Loucy (cell line): ENCODE measurements around the gene AQP7.

ENCODE experiments used
- H2AFZ ChIP-seq: fragments of 200-600 bp; sonication (generic); 2 replicates; pipeline ENCODE4 v1.6.0; 2016; ENCODE audit warnings: antibody characterized with exemption, mild to moderate bottlenecking, low read length, moderate library complexity
- H3F3A ChIP-seq: fragments of 200-600 bp; 2 replicates; pipeline ENCODE4 v1.6.0; 2016; ENCODE audit warnings: antibody characterized with exemption, low read depth, mild to moderate bottlenecking
- H3K27me3 ChIP-seq: fragments of 200-600 bp; sonication (generic); 2 replicates; pipeline ENCODE4 v1.6.1; 2014; ENCODE audit warnings: low read length, mild to moderate bottlenecking; ENCODE audit not compliant: insufficient read depth, poor library complexity, severe bottlenecking
- H3K36me3 ChIP-seq: fragments of 200-600 bp; sonication (generic); 2 replicates; pipeline ENCODE4 v1.6.1; 2016; ENCODE audit warnings: low read length; ENCODE audit not compliant: insufficient read depth
- H3K4me1 ChIP-seq: fragments of 200-600 bp; sonication (generic); 2 replicates; pipeline ENCODE4 v1.5.1; 2014; ENCODE audit warnings: low read length, mild to moderate bottlenecking; ENCODE audit not compliant: insufficient read depth, poor library complexity, severe bottlenecking
- H3K4me2 ChIP-seq: fragments of 200-600 bp; sonication (generic); 2 replicates; pipeline ENCODE4 v1.6.0; 2014; ENCODE audit warnings: antibody characterized with exemption, low read length, low read depth, mild to moderate bottlenecking; ENCODE audit not compliant: poor library complexity, severe bottlenecking
- H3K4me3 ChIP-seq: fragments of 200-600 bp; sonication (generic); 2 replicates; pipeline ENCODE4 v1.5.1; 2014; ENCODE audit warnings: low read length, mild to moderate bottlenecking, mixed read lengths; ENCODE audit not compliant: poor library complexity, severe bottlenecking
- H3K79me2 ChIP-seq: fragments of 200-600 bp; sonication (generic); 2 replicates; pipeline ENCODE4 v1.6.1; 2014; ENCODE audit warnings: low read length; ENCODE audit not compliant: insufficient read depth
- H3K9ac ChIP-seq: fragments of 200-600 bp; sonication (generic); 2 replicates; pipeline ENCODE4 v1.6.0; 2014; ENCODE audit warnings: mild to moderate bottlenecking, low read depth, low read length, moderate library complexity; ENCODE audit not compliant: poor library complexity, severe bottlenecking
- H3K9me2 ChIP-seq: fragments of 200-600 bp; sonication (generic); replicated peaks from 2 replicates; pipeline ENCODE4 v1.6.1; 2016; ENCODE audit warnings: low read depth, low read length, mixed read lengths
- H3K9me3 ChIP-seq: fragments of 200-600 bp; sonication (generic); 2 replicates; pipeline ENCODE4 v1.6.1; 2014; ENCODE audit warnings: mild to moderate bottlenecking, antibody characterized with exemption, low read length, low read depth; ENCODE audit not compliant: insufficient read depth
- H4K20me1 ChIP-seq: fragments of 200-600 bp; sonication (generic); 2 replicates; pipeline ENCODE4 v1.6.0; 2014; ENCODE audit warnings: antibody characterized with exemption, low read length, mild to moderate bottlenecking; ENCODE audit not compliant: insufficient read depth, poor library complexity, severe bottlenecking
- EZH2phosphoT487 ChIP-seq: fragments of 200-600 bp; IDR thresholded peaks from 2 replicates; pipeline ENCODE4 v1.6.1; 2018; ENCODE audit warnings: antibody characterized with exemption, mild to moderate bottlenecking, moderate library complexity, borderline replicate concordance
- TF ChIP-seq, protein P1 (sequence below): fragments of 200-600 bp; sonication (generic); conservative IDR thresholded peaks from 2 replicates; pipeline ENCODE4 v1.5.1; 2014; ENCODE audit warnings: mild to moderate bottlenecking, antibody characterized with exemption, low read length

The AQP7 gene

DNA sequence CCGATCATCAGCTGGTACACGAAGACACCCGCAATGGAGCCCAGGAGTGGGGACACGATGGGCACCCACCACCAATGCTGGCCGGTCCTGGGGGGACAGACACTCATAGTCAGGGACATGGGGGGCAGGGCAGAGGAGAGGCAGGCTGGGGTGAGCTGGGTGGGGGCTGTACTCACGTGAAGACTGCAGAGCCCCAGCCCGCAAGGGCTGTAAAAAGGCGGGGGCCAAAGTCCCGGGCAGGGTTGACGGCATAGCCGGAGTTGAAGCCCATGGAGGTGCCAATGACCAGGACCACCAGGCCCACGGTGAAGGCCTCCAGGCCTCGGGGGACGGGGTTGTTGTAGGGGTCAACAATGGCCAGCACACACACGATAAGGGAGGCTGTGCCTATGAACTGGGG, 39.8 kb upstream of the AQP7 start:
- no peak overlapping the region for H3K4me2 ChIP-seq
- H3K9me3 ChIP-seq = no peaks in the 10 kb centered on the region
- no peaks in the 10 kb centered on the region for H4K20me1 ChIP-seq
- H3K4me3 ChIP-seq = no peak overlapping the region
- H3K4me1 ChIP-seq = peaks cover 21% of the 10 kb centered on the region
- H3K36me3 ChIP-seq = no peaks in the 10 kb centered on the region
- H3K79me2 ChIP-seq = no peaks in the 10 kb centered on the region
- TF ChIP-seq, protein P1, sequence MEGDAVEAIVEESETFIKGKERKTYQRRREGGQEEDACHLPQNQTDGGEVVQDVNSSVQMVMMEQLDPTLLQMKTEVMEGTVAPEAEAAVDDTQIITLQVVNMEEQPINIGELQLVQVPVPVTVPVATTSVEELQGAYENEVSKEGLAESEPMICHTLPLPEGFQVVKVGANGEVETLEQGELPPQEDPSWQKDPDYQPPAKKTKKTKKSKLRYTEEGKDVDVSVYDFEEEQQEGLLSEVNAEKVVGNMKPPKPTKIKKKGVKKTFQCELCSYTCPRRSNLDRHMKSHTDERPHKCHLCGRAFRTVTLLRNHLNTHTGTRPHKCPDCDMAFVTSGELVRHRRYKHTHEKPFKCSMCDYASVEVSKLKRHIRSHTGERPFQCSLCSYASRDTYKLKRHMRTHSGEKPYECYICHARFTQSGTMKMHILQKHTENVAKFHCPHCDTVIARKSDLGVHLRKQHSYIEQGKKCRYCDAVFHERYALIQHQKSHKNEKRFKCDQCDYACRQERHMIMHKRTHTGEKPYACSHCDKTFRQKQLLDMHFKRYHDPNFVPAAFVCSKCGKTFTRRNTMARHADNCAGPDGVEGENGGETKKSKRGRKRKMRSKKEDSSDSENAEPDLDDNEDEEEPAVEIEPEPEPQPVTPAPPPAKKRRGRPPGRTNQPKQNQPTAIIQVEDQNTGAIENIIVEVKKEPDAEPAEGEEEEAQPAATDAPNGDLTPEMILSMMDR = no peak
- no peak overlapping the region for H3K9ac ChIP-seq
- H3K27me3 ChIP-seq = no peaks in the 10 kb centered on the region
- H2AFZ ChIP-seq = no peak overlapping the region
- H3K9me2 ChIP-seq = no peaks in the 10 kb centered on the region
- H3F3A ChIP-seq = no peaks in the 10 kb centered on the region; the same call in 1 of the 2 replicates

- H3K4me1 ChIP-seq = peaks cover 6% of the 10 kb centered on the region
- no peaks in the 10 kb centered on the region for H3K79me2 ChIP-seq
- H3K9me2 ChIP-seq = no peaks in the 10 kb centered on the region
- H4K20me1 ChIP-seq = no peaks in the 10 kb centered on the region
- no peaks in the 10 kb centered on the region for H3K36me3 ChIP-seq
- H3K27me3 ChIP-seq = no peaks in the 10 kb centered on the region
- no peak for TF ChIP-seq EZH2phosphoT487
- H3K9ac ChIP-seq = no peak overlapping the region
- H2AFZ ChIP-seq = no peak overlapping the region
- no peak overlapping the region for H3K4me2 ChIP-seq
- no peak overlapping the region for H3K4me3 ChIP-seq
- no peaks in the 10 kb centered on the region for H3K9me3 ChIP-seq
- H3F3A ChIP-seq = no peaks in the 10 kb centered on the region
These were observed 38.2 kb upstream of the AQP7 start for GRCh38 chr9:33440609-33441008.

GRCh38 chr9:33440204-33440603, 37.8 kb upstream of the AQP7 start:
- Histone ChIP-seq H3K9me2 (no peaks in the 10 kb centered on the region), H3K36me3 (no peaks in the 10 kb centered on the region), H3K4me1 (peaks cover 2% of the 10 kb centered on the region), H3K9me3 (no peaks in the 10 kb centered on the region), H4K20me1 (no peaks in the 10 kb centered on the region), H3K27me3 (no peaks in the 10 kb centered on the region), H3F3A (no peaks in the 10 kb centered on the region), H3K79me2 (no peaks in the 10 kb centered on the region), H2AFZ (no peak overlapping the region), H3K9ac (no peak overlapping the region), H3K4me2 (no peak overlapping the region), H3K4me3 (no peak overlapping the region)
- TF ChIP-seq, protein P1 = no peak
- no peak for TF ChIP-seq EZH2phosphoT487

DNA sequence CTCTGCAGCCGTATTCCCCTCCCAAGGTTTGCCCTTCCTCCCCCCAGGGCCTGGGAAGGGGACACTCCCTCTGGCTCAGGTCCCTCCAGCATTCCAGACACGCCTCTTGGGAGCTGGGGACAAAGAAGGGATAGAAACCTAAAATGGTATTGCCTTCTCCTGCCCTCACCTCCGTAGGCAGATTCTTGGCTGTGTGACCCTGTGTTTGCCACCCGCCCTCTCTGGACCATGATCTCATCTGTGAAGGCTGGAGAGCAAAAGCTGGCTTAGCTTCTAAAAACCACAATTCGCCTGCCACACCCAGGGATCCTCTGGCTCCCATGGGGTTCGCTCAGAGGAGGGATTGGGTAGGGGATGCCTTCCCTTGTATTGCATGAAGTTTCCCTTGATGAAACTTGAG, 37.4 kb upstream of the AQP7 start:
- Histone ChIP-seq H3K79me2 (no peaks in the 10 kb centered on the region), H3F3A (no peaks in the 10 kb centered on the region), H2AFZ (no peak overlapping the region), H4K20me1 (no peaks in the 10 kb centered on the region), H3K36me3 (no peaks in the 10 kb centered on the region), H3K4me1 (no peaks in the 10 kb centered on the region), H3K9me3 (no peaks in the 10 kb centered on the region), H3K4me2 (no peak overlapping the region), H3K9ac (no peak overlapping the region), H3K9me2 (no peaks in the 10 kb centered on the region), H3K4me3 (no peak overlapping the region), H3K27me3 (no peaks in the 10 kb centered on the region)
- TF ChIP-seq, protein P1 = no peak
- no peak for TF ChIP-seq EZH2phosphoT487
